Keratinocyte (primary cell): ENCODE data around the gene ZMYND19. TPM values are rescaled to one million over a fixed set of nuclear protein-coding genes. Genes with fewer than 3 reads are reported as not detected.

ENCODE experiments used
- DNase-seq: peaks from one replicate; pipeline ENCODE4 v3.0.0-alpha.2; 2011; ENCODE audit warnings: low read depth, missing footprints, low spot score
- FAIRE-seq: peaks from 2 replicates; lab custom pipeline; 2011; peaks lifted over from hg19 to GRCh38; lab: Jason Lieb, UNC
- H2AFZ ChIP-seq: 2 replicates; pipeline ENCODE4 v1.6.0; 2012; ENCODE audit warnings: low read length, control low read depth, inconsistent platforms; ENCODE audit not compliant: control insufficient read depth
- H3K27ac ChIP-seq: 2 replicates; pipeline ENCODE4 v1.5.1; 2011; ENCODE audit warnings: low read length; ENCODE audit not compliant: control insufficient read depth, insufficient read depth
- H3K27me3 ChIP-seq: 3 replicates; pipeline ENCODE4 v1.6.0; 2011; ENCODE audit warnings: low read length; ENCODE audit not compliant: control insufficient read depth, insufficient read depth; ENCODE audit errors: extremely low read depth
- H3K36me3 ChIP-seq, 2 experiments: 2 replicates in 1 of 2; 3 replicates in 1 of 2; pipeline ENCODE4 v1.5.1; 2011; ENCODE audit warnings: low read length in 2 of 2, mild to moderate bottlenecking in 1 of 2; ENCODE audit not compliant: control insufficient read depth in 2 of 2, insufficient read depth in 2 of 2; ENCODE audit errors: extremely low read depth in 1 of 2
- H3K4me1 ChIP-seq: 3 replicates; pipeline ENCODE4 v1.5.1; 2011; ENCODE audit warnings: low read length; ENCODE audit not compliant: control insufficient read depth, insufficient read depth; ENCODE audit errors: extremely low read depth
- H3K4me2 ChIP-seq: 3 replicates; pipeline ENCODE4 v1.6.0; 2011; ENCODE audit warnings: low read depth, low read length; ENCODE audit not compliant: control insufficient read depth, insufficient read depth; ENCODE audit errors: extremely low read depth
- H3K4me3 ChIP-seq, 3 experiments: fragments of 200-600 bp in 1 of 3; sonication (generic) in 1 of 3; 2 replicates in 2 of 3; 3 replicates in 1 of 3; pipeline ENCODE4 v1.5.1; 2011 to 2016; ENCODE audit warnings: low read length in 3 of 3, mild to moderate bottlenecking in 3 of 3, control low read depth in 2 of 3, inconsistent platforms in 1 of 3, low read depth in 1 of 3, mixed read lengths in 1 of 3, mixed run types in 1 of 3, moderate library complexity in 1 of 3; ENCODE audit not compliant: control insufficient read depth in 2 of 3, insufficient read depth in 2 of 3; ENCODE audit errors: extremely low read depth in 1 of 3
- H3K79me2 ChIP-seq: 2 replicates; pipeline ENCODE4 v1.6.0; 2012; ENCODE audit warnings: low read length; ENCODE audit not compliant: control insufficient read depth, insufficient read depth
- H3K9ac ChIP-seq: 3 replicates; pipeline ENCODE4 v1.6.0; 2011; ENCODE audit warnings: low read length; ENCODE audit not compliant: control insufficient read depth, insufficient read depth; ENCODE audit errors: extremely low read depth
- H3K9me1 ChIP-seq: 3 replicates; pipeline ENCODE4 v1.6.0; 2011; ENCODE audit warnings: low read length; ENCODE audit not compliant: control insufficient read depth, insufficient read depth; ENCODE audit errors: extremely low read depth
- H3K9me3 ChIP-seq: 2 replicates; pipeline ENCODE4 v1.5.1; 2012; ENCODE audit warnings: low read depth, low read length; ENCODE audit not compliant: control insufficient read depth
- H4K20me1 ChIP-seq: 3 replicates; pipeline ENCODE4 v1.6.0; 2011; ENCODE audit warnings: low read length; ENCODE audit not compliant: control insufficient read depth, insufficient read depth; ENCODE audit errors: extremely low read depth
- CTCF ChIP-seq, 3 experiments: IDR thresholded peaks in 1 of 3; conservative IDR thresholded peaks in 1 of 3; optimal IDR thresholded peaks in 1 of 3; 2 replicates in 2 of 3; 3 replicates in 1 of 3; pipeline versions ENCODE3 to v1.5.1; 2011; ENCODE audit warnings: low read length in 3 of 3, mild to moderate bottlenecking in 3 of 3, moderate library complexity in 2 of 3, control low read depth in 1 of 3, inconsistent platforms in 1 of 3; ENCODE audit not compliant: insufficient read depth in 2 of 3; ENCODE audit errors: extremely low read depth in 1 of 3
- EZH2 ChIP-seq: IDR thresholded peaks from one replicate; pipeline ENCODE4 v1.6.1; 2012; ENCODE audit warnings: inconsistent platforms, mild to moderate bottlenecking, low read length, moderate library complexity
- dilution Hi-C: fragments of 300-500 bp; cut with MboI; formaldehyde crosslinking; loops from one replicate; pipeline ENCODE4 v1.7.0; 2020; ENCODE audit warnings: low sequenced_read_pairs; ENCODE audit not compliant: extremely low pct_ligation_motif_present
- polyA plus RNA-seq, 5 experiments: library from polyadenylated mRNA; depleted of rRNA in 3 of 5; stranded (reverse) in 3 of 5; stranded (forward) in 1 of 5; unstranded in 1 of 5; fragments of >200 nt; gene quantifications; 1 replicate in 1 of 5; 2 replicates in 3 of 5; 3 replicates in 1 of 5; pipeline versions ENCODE4 v1.2.1 to v1.2.3, GENCODE V29; 2011 to 2012; ENCODE audit warnings: missing spikeins in 2 of 5, low read depth in 1 of 5, low replicate concordance in 1 of 5

The ZMYND19 gene
- polyA plus RNA-seq, 1 donor (not counting 4 experiments of a cell fraction or from before 2014, with no cell fraction given), result 25.8 TPM

- Histone ChIP-seq H2AFZ (no peak overlapping the region), H3K27me3 (no peaks in the 10 kb centered on the region), H4K20me1 (no peaks in the 10 kb centered on the region), H3K27ac (no peak overlapping the region), H3K4me1 (no peaks in the 10 kb centered on the region), H3K36me3 (no peaks in the 10 kb centered on the region), H3K9me3 (no peaks in the 10 kb centered on the region), H3K79me2 (no peaks in the 10 kb centered on the region), H3K4me2 (no peak overlapping the region), H3K9me1 (no peaks in the 10 kb centered on the region), H3K4me3 (no peak overlapping the region), H3K9ac (no peak overlapping the region)
- dilution Hi-C loops, result no loop called here
- FAIRE-seq (no peak), DNase-seq (no peak)
- TF ChIP-seq EZH2 (no peak), CTCF (optimal IDR thresholded peaks at IDR 0.05 in 1 of 3, IDR thresholded peaks at IDR 0.05 in 1 of 3, conservative IDR thresholded peaks at IDR 0.05 in 1 of 3; ENCODE audit: extremely low read depth in 1 of 3, insufficient read depth in 2 of 3, low read length in 3 of 3) (no peak)
Measured at GRCh38 chr9:137545123-137545522, 45.2 kb downstream of the ZMYND19 start.

DNA sequence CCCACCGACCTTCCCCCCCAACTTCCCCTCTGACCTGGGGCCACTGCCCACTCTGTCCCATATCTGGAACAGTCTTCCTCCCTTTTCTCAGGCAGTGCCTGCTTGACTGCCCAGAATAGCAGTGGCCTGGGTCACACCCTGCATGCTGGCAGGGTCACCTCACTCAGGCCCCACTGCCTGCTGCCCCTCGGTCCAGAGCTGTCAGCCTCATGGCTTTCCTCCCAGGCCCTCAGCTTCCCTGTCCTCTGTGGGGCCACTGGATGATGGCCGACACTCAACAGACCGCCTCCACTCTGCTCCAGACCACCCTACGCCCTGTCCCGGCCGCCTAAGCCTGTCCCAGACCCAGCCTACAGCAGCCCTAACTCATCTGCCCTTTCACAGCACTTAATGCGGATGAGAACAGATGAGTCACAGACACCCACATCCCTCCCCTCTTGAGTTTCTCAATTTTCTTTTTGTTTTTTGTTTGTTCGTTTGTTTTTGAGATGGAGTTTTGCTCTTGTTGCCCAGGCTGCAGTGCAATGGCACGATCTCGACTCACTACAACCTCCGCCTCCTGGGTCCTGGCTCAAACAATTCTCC lies 46.0 kb downstream of the ZMYND19 start:
- Histone ChIP-seq H3K27ac (no peak overlapping the region), H3K27me3 (no peaks in the 10 kb centered on the region), H3K79me2 (no peaks in the 10 kb centered on the region), H3K4me1 (no peaks in the 10 kb centered on the region), H2AFZ (no peak overlapping the region), H3K4me3 (no peak overlapping the region), H3K9me3 (no peaks in the 10 kb centered on the region), H4K20me1 (no peaks in the 10 kb centered on the region), H3K36me3 (no peaks in the 10 kb centered on the region), H3K9ac (no peak overlapping the region), H3K4me2 (no peak overlapping the region), H3K9me1 (no peaks in the 10 kb centered on the region)
- dilution Hi-C loops, result no loop called here
- DNase-seq (no peak), FAIRE-seq (no peak)
- TF ChIP-seq EZH2, result no peak
- no peak for TF ChIP-seq CTCF (optimal IDR thresholded peaks at IDR 0.05 in 1 of 3, IDR thresholded peaks at IDR 0.05 in 1 of 3, conservative IDR thresholded peaks at IDR 0.05 in 1 of 3; ENCODE audit: extremely low read depth in 1 of 3, insufficient read depth in 2 of 3, low read length in 3 of 3)
